ENCODE measurements around the gene GZMM.

- TF ChIP-seq TAF1 (IDR thresholded peaks at IDR 0.05; ENCODE audit: low read depth, low read length) (no peak), POLR2A (IDR thresholded peaks at IDR 0.05; ENCODE audit: low read depth, low read length) (no peak), POLR2AphosphoS5 (IDR thresholded peaks at IDR 0.05; ENCODE audit: low read depth, low read length) (no peak), SPI1 (IDR thresholded peaks at IDR 0.05; ENCODE audit: low read depth, low read length) (no peak), PAX5 (IDR thresholded peaks at IDR 0.05; ENCODE audit: insufficient read depth, low read length, severe bottlenecking) (no peak)
Measured at GRCh38 chr19:543910-544608, at the start of gene GZMM.
